ENCODE data around the gene CRADD.
A peak's percentile ranks its signal among the peaks of the same experiment; 100 is the strongest.

Gene CRADD

DNA sequence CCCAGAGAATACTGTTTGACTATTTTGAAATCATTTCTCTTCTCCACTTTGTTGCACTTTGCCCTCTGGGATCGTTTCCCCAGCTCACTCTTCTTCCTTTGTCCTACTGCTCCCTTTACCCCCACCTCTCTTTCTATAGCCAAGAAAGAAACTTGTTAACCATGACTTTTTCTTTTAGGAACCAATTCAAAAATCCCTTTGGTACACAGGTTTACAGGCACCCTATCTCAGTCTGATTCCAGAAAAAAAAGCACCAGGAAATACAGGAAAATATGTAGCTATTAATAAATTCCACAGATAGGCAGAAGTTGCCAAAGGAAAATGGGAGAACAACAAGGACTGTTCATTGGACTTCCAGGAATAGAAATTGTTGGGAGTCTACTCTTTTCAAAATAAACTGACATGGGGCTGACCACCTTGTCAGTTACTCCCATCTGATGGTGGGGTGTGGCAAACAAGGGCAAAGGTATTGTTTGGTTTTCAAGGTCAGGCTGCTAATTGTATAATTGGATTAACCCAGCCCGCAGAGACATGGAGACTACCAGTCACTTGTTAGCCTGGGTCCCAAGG lies 82.4 kb downstream of the CRADD start:
- Histone ChIP-seq H3K4me1 (ENCODE audit: control insufficient read depth, insufficient read depth, low read length) (no peaks in the 10 kb centered on the region), H3K27me3 (ENCODE audit: control insufficient read depth, insufficient read depth, low read length) (no peaks in the 10 kb centered on the region), H3K36me3 (ENCODE audit: control insufficient read depth, insufficient read depth, low read length) (no peaks in the 10 kb centered on the region), H3K9ac (ENCODE audit: low read length) (no peak overlapping the region), H3K27ac (ENCODE audit: low read depth, low read length) (no peak overlapping the region), H3K4me3 (ENCODE audit: low read length) (no peak overlapping the region)

DNA sequence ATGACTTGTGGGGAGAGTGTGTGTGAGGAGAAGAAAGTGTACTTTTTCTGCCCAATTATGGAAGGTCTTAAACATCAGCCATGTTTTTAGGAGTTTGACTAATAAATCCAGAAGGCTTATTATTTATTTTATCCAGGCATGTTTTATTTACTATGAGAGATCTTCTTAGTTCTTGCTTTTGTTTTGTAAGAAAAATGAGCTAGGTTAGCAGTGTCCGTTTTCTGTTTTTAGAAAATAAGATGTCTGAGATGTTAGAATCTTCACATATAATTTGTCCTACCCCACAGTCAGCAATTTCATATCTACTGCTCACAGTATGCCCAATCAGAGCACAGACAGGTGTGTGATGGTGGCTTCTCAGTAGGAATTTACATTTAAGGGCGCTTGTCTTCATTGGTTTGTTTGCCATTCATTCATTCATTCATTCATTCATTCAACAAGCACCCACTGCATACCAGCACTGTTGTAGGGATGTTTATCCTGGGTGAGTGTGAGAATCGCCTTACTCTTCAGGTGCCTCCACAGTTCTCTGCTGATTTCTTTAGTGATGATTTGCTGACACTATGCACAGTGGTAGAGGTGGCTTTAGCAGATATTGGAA lies 83.2 kb downstream of the CRADD start:
- Histone ChIP-seq H3K9ac (ENCODE audit: low read length) (no peak overlapping the region), H3K27me3 (ENCODE audit: control insufficient read depth, insufficient read depth, low read length) (no peaks in the 10 kb centered on the region), H3K4me3 (ENCODE audit: low read length) (no peak overlapping the region), H3K27ac (ENCODE audit: low read depth, low read length) (no peak overlapping the region), H3K36me3 (ENCODE audit: control insufficient read depth, insufficient read depth, low read length) (no peaks in the 10 kb centered on the region), H3K4me1 (ENCODE audit: control insufficient read depth, insufficient read depth, low read length) (no peaks in the 10 kb centered on the region)

DNA sequence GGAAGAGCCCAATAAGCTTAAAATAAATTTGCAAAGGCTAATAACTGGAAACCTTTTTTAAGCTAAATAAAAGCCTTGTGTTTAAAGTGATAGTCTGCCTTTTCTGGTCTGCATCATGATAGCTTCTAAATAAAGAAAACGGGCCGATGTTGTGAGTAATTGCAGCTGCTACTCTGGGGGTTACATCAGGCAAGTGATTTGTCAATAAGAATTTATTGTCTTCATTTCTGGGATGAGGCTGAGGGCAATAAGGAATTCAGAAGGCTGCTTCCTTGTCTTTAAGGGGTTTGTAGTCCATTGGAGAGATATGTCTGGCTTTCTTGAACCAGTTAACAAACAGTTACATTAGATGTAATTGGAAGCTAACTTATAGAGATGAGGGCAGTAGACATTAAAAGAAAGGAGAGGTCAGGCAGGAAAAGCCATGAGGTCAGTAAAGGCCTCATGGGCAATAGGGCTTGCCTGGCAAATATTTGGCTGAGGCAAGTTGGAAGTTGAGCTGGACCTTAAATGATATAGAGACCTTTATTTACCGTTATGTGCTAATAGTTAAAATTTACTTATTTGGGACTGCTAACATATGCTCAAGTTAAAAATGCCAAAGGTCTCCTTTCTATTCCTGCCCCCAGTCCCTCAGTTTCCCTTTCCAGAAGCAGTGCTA lies 85.0 kb downstream of the CRADD start:
- Histone ChIP-seq H3K4me3 (ENCODE audit: low read length) (no peak overlapping the region), H3K4me1 (ENCODE audit: control insufficient read depth, insufficient read depth, low read length) (peaks cover 2% of the 10 kb centered on the region), H3K27ac (ENCODE audit: low read depth, low read length) (no peak overlapping the region)

DNA sequence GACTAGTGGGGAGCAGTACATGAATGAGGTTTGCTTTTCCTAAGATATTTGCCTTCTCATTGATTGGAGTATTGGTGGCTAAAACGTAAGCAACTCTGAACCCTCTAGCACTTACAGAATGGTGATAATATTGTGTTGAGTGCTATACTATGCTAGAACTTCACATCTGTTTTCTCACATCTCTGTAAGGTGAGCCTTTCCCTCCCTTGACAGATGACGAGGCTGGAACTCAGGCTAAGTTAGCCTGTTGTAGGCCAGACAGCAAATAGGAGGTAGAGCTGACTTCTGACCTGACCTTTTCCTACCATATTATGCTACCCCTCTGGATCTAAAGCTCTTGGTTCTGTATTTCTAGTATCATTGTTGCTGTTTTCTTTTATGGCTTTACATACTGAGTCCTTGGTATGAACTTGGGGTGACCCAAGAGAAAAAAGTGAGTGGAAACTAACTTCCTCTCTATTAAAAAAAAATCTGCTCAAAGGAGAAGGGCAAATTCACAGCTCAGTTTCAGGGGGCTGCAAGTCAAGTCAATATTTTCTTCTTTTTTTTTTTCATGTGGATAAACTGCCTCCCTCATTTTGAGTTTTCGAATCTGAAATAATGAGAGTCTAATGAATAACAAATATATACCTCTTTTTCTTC lies 85.9 kb downstream of the CRADD start:
- Histone ChIP-seq H3K36me3 (ENCODE audit: control insufficient read depth, insufficient read depth, low read length) (no peaks in the 10 kb centered on the region), H3K27me3 (ENCODE audit: control insufficient read depth, insufficient read depth, low read length) (no peaks in the 10 kb centered on the region), H3K9ac (ENCODE audit: low read length) (no peak overlapping the region), H3K4me1 (ENCODE audit: control insufficient read depth, insufficient read depth, low read length) (peaks cover 2% of the 10 kb centered on the region), H3K27ac (ENCODE audit: low read depth, low read length) (no peak overlapping the region), H3K4me3 (ENCODE audit: low read length) (no peak overlapping the region)

More for the DNA sequence above, 85.0 kb downstream of the CRADD start:
- H3K27me3 ChIP-seq (ENCODE audit: control insufficient read depth, insufficient read depth, low read length) = no peaks in the 10 kb centered on the region
- H3K36me3 ChIP-seq (ENCODE audit: control insufficient read depth, insufficient read depth, low read length) = no peaks in the 10 kb centered on the region
- no peak overlapping the region for H3K9ac ChIP-seq (ENCODE audit: low read length)

DNA sequence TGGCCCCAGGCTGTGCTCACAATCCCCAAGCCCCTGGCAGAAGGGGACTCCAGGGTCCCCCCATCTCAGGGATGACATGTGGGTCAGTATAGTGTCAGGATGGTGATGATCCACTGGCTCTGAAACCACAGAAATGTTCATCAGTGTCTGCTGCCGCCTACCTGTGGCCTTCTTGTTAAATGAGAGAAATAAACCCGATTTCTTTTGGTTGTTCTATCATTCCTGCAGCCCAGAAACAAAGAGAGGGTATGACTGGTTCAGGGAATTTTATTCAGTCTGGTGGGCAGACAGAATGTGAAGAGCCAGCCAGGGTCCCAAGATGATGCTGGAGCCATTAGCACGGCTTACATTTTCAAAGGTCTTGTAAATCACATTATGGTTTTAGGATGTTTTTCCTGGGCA lies 86.6 kb downstream of the CRADD start:
- H3K4me3 ChIP-seq (ENCODE audit: low read length) = no peak overlapping the region
- H3K4me1 ChIP-seq (ENCODE audit: control insufficient read depth, insufficient read depth, low read length) = peaks cover 2% of the 10 kb centered on the region
- H3K27me3 ChIP-seq (ENCODE audit: control insufficient read depth, insufficient read depth, low read length) = no peaks in the 10 kb centered on the region
- no peak overlapping the region for H3K27ac ChIP-seq (ENCODE audit: low read depth, low read length)
- H3K9ac ChIP-seq (ENCODE audit: low read length) = no peak overlapping the region
- H3K36me3 ChIP-seq (ENCODE audit: control insufficient read depth, insufficient read depth, low read length) = no peaks in the 10 kb centered on the region

DNA sequence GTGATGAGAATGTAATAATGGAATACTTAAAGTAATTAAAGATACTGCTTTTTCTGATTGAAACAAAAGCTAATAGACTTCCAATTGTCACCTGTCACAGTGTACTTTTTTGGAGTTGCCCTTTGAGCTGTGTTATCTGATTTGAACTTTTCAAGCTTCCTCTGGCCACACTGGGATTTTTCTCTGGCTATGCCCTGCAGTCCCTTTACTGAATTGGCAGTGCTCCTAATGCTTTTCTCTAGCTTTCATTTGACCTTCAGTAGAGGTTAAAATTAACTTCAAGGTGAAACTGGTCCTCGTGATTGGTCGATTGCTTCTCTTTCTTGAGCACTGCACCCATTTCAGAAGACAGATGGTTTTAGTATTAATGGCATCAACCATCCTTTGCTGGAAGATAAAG lies 89.2 kb downstream of the CRADD start:
- Histone ChIP-seq H3K4me3 (ENCODE audit: low read length) (no peak overlapping the region), H3K27ac (ENCODE audit: low read depth, low read length) (peak overlapping the region; percentile 56), H3K36me3 (ENCODE audit: control insufficient read depth, insufficient read depth, low read length) (no peaks in the 10 kb centered on the region), H3K9ac (ENCODE audit: low read length) (no peak overlapping the region), H3K4me1 (ENCODE audit: control insufficient read depth, insufficient read depth, low read length) (peaks cover 2% of the 10 kb centered on the region), H3K27me3 (ENCODE audit: control insufficient read depth, insufficient read depth, low read length) (no peaks in the 10 kb centered on the region)

DNA sequence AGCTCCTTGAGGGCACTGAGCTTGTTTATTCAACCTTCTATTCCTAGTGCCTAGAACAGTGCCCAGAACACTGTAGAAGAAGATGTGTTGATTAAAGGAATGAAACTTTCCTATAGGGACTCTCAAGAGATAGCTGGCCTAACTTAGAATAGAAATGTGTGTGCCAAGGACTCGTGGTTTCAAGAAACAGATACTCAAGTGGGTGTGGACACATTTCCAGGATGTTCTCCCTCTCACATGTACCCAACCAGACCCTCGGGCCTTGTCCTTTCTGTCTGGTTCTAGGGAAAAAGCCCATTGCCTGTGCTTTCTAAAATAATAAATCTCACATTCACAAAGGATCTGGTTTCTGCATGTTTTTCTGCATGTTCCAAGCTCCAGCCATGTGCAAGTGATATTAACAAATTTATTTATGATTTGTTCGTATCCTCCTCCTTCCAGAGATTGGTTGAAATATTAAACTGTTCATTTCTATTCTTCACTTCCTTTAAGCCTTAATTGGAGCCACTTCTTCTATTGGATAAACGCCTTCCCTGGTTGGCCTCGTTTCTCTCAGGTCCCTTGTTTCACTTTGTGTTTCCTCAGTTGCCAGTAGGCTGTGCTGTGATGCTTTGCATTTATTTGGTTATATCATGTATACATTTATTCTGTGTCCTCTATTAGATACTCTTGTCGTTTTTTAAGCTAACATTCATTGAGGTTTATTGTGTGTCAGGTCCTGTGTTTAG lies 89.8 kb downstream of the CRADD start:
- H3K9ac ChIP-seq (ENCODE audit: low read length) = no peak overlapping the region
- no peaks in the 10 kb centered on the region for H3K27me3 ChIP-seq (ENCODE audit: control insufficient read depth, insufficient read depth, low read length)
- H3K27ac ChIP-seq (ENCODE audit: low read depth, low read length) = peak overlapping the region; percentile 56
- peaks cover 2% of the 10 kb centered on the region for H3K4me1 ChIP-seq (ENCODE audit: control insufficient read depth, insufficient read depth, low read length)
- H3K36me3 ChIP-seq (ENCODE audit: control insufficient read depth, insufficient read depth, low read length) = no peaks in the 10 kb centered on the region
- H3K4me3 ChIP-seq (ENCODE audit: low read length) = no peak overlapping the region

DNA sequence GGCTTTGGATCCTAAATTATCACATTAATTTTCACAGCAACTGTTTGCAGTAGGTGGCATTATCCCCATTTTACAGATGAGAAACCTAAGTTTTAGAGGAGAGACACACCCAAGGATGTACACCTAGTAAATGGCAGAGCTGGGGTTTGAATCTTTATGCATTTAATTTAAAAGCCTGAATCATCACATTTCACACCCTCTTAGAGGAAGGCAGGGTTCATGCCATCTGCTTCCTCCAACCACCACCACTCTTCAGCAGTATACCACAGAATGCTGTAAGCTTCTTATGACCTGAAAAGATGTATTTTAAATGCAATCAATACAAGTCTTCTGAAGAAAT lies 90.3 kb downstream of the CRADD start:
- Histone ChIP-seq H3K36me3 (ENCODE audit: control insufficient read depth, insufficient read depth, low read length) (no peaks in the 10 kb centered on the region), H3K4me1 (ENCODE audit: control insufficient read depth, insufficient read depth, low read length) (peaks cover 2% of the 10 kb centered on the region), H3K4me3 (ENCODE audit: low read length) (no peak overlapping the region), H3K9ac (ENCODE audit: low read length) (no peak overlapping the region), H3K27ac (ENCODE audit: low read depth, low read length) (peak overlapping the region; percentile 56), H3K27me3 (ENCODE audit: control insufficient read depth, insufficient read depth, low read length) (no peaks in the 10 kb centered on the region)

DNA sequence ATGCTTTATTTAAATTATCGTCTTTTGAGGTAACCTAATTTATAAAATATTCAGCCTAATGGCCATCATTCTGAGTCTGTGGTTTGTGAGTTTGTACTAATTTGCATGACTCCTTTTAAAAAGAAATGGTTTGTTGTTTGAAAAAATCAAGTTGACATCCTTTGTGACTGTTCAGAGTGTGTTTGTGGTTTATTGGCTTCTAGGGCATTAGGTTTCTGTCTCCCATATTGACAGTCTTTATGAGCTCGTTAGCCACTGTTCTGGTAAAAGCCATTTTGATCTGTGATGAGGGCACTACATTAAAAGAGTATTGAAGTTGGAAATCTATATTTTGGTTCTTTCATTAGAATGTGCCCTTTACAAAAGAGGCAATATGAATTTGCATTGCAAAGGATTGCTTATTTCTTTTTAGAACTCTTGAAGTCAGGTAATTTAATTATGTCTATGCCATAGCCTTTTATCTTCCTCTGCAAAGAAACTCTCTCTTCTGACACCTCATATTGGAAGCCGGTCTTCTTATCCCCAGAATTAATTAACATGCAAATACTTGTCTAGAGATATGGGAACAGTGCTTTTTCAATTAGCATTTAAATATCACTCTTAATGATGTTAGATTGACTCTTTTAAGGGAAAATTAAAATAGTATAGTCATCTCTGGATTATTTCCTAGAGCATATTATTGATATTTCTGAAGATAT lies 95.0 kb downstream of the CRADD start:
- H3K4me1 ChIP-seq (ENCODE audit: control insufficient read depth, insufficient read depth, low read length) = peaks cover 9% of the 10 kb centered on the region
- H3K9ac ChIP-seq (ENCODE audit: low read length) = no peak overlapping the region
- no peaks in the 10 kb centered on the region for H3K36me3 ChIP-seq (ENCODE audit: control insufficient read depth, insufficient read depth, low read length)
- no peak overlapping the region for H3K4me3 ChIP-seq (ENCODE audit: low read length)
- no peak overlapping the region for H3K27ac ChIP-seq (ENCODE audit: low read depth, low read length)
- no peaks in the 10 kb centered on the region for H3K27me3 ChIP-seq (ENCODE audit: control insufficient read depth, insufficient read depth, low read length)

DNA sequence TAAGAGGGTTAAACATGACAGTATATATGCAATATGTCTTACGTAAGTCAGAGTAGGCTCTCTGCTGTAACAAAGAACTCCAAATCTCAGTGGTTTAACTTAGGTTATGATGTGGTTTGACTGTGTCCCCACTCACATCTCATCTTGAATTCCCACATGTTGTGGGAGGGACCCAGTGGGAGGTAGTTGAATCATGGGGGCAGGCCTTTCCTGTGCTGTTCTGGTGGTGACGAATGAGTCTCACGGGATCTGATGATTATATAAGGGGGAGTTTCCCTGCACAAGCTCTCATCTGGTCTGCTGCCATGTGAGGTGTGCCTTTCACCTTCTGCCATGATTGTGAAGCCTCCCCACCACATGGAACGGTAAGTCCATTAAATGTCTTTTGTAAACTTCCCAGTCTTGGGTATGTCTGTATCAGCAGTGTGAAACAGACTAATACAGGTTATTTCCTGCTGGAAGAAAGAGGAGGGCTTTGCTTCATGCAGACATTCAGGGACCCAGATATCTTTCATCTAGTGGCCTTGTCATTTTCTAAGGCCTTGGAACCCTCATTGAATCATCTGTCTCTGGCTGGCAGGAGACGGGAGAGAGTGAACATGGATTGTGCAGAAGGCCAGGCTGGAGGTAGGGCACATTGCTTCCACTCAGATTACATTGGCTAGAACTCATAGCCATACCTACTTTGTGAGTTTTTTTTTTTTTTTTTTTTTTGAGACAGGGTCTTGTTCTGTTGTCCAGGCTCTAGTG lies 96.1 kb downstream of the CRADD start:
- no peak overlapping the region for H3K27ac ChIP-seq (ENCODE audit: low read depth, low read length)

DNA sequence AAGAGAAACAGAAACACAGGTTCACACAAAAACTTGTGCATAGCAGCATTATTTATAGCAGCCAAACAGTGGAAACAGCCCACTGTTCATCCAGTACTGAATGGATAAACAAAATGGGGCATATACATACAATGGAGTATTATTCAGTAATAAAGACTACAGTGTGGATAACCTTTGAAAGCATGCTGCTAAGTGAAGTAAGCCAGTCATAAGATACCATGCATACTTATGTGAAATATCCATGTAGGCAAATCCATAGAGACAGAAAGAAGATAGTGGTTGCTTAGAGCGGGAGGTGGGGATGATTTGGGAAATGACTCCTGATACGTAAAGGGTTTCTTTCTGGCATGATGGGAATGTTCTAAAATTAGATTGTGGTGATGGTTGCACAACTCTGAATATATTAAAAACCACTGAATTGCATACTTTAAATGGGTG lies 99.4 kb downstream of the CRADD start:
- Histone ChIP-seq H3K9ac (ENCODE audit: low read length) (no peak overlapping the region), H3K27ac (ENCODE audit: low read depth, low read length) (peak overlapping the region; percentile 84), H3K36me3 (ENCODE audit: control insufficient read depth, insufficient read depth, low read length) (no peaks in the 10 kb centered on the region), H3K4me3 (ENCODE audit: low read length) (no peak overlapping the region), H3K27me3 (ENCODE audit: control insufficient read depth, insufficient read depth, low read length) (no peaks in the 10 kb centered on the region), H3K4me1 (ENCODE audit: control insufficient read depth, insufficient read depth, low read length) (peaks cover 37% of the 10 kb centered on the region)

More for the DNA sequence above, 96.1 kb downstream of the CRADD start:
- no peak overlapping the region for H3K9ac ChIP-seq (ENCODE audit: low read length)
- H3K4me1 ChIP-seq (ENCODE audit: control insufficient read depth, insufficient read depth, low read length) = peaks cover 19% of the 10 kb centered on the region
- H3K36me3 ChIP-seq (ENCODE audit: control insufficient read depth, insufficient read depth, low read length) = no peaks in the 10 kb centered on the region
- H3K4me3 ChIP-seq (ENCODE audit: low read length) = no peak overlapping the region
- H3K27me3 ChIP-seq (ENCODE audit: control insufficient read depth, insufficient read depth, low read length) = no peaks in the 10 kb centered on the region
